H1 (cell line): ENCODE results near the gene HCK. TPM values are rescaled to one million over a fixed set of nuclear protein-coding genes. Genes with fewer than 3 reads are reported as not detected.
"Not testable (repeated sequence)": the region's sequence is repeated elsewhere in the genome, so short reads cannot be mapped to it uniquely, and the experiment has no call there.

Source experiments
- CTCF ChIA-PET: fragments of 300-600 bp; sonication (Branson Sonifier 250); formaldehyde crosslinking; loops from one replicate; lab custom pipeline; 2021; ENCODE audit not compliant: partially characterized antibody; lab: Charles Lee
- POLR2A ChIA-PET: fragments of 300-600 bp; sonication (Branson Sonifier 250); formaldehyde crosslinking; loops from one replicate; lab custom pipeline; 2021; ENCODE audit warnings: inconsistent platforms; ENCODE audit not compliant: partially characterized antibody; lab: Charles Lee
- DNase-seq, 2 experiments: peaks; one replicate each; pipeline versions ENCODE4 v3.0.0 to v3.0.0-alpha.2; 2010 to 2022; ENCODE audit warnings: low spot score in 2 of 2, low read depth in 1 of 2, mixed read lengths in 1 of 2
- FAIRE-seq: peaks from 2 replicates; lab custom pipeline; 2011; peaks lifted over from hg19 to GRCh38; lab: Jason Lieb, UNC
- H2AFZ ChIP-seq: 2 replicates; pipeline ENCODE4 v1.8.1; 2012; ENCODE audit warnings: low read length, inconsistent platforms
- H2AK5ac ChIP-seq: 2 replicates; pipeline ENCODE4 v1.6.1; 2013; ENCODE audit warnings: low read depth, low read length
- H2BK120ac ChIP-seq: replicated peaks from 2 replicates; pipeline ENCODE3; 2013; ENCODE audit warnings: low read depth, low read length, inconsistent platforms
- H2BK12ac ChIP-seq: 2 replicates; pipeline ENCODE4 v1.6.1; 2013; ENCODE audit warnings: low read depth, low read length
- H2BK15ac ChIP-seq: 2 replicates; pipeline ENCODE4 v1.6.1; 2013; ENCODE audit warnings: low read length
- H2BK20ac ChIP-seq: 2 replicates; pipeline ENCODE4 v1.6.1; 2013; ENCODE audit warnings: low read length
- H2BK5ac ChIP-seq: 2 replicates; pipeline ENCODE4 v1.6.1; 2013; ENCODE audit warnings: low read depth, low read length
- H3K14ac ChIP-seq: 2 replicates; pipeline ENCODE4 v1.6.1; 2013; ENCODE audit warnings: inconsistent platforms; ENCODE audit not compliant: insufficient read length
- H3K18ac ChIP-seq: 2 replicates; pipeline ENCODE4 v1.6.1; 2013; ENCODE audit warnings: low read length; ENCODE audit errors: extremely low read depth
- H3K23ac ChIP-seq: 2 replicates; pipeline ENCODE4 v1.6.1; 2013; ENCODE audit warnings: inconsistent platforms; ENCODE audit not compliant: insufficient read length
- H3K23me2 ChIP-seq: 2 replicates; pipeline ENCODE4 v1.6.1; 2013; ENCODE audit warnings: low read depth, low read length
- H3K27ac ChIP-seq: 2 replicates; pipeline ENCODE4 v1.6.1; 2011; ENCODE audit warnings: low read depth, low read length, inconsistent platforms
- H3K27me3 ChIP-seq, 4 experiments: replicated peaks in 1 of 4; 1 replicate in 1 of 4; 2 replicates in 3 of 4; pipeline versions ENCODE4 v1.6.1 to v1.8.1; 2011 to 2013; ENCODE audit warnings: low read length in 3 of 4, mild to moderate bottlenecking in 3 of 4, inconsistent platforms in 2 of 4, mixed read lengths in 2 of 4, moderate library complexity in 1 of 4; ENCODE audit not compliant: control insufficient read depth in 3 of 4, insufficient read depth in 3 of 4; ENCODE audit errors: extremely low read depth in 1 of 4
- H3K36me3 ChIP-seq, 4 experiments: 2 replicates each; pipeline versions ENCODE4 v1.6.1 to v1.8.1; 2011 to 2013; ENCODE audit warnings: mild to moderate bottlenecking in 4 of 4, low read length in 3 of 4, moderate library complexity in 2 of 4, control low read depth in 1 of 4, inconsistent platforms in 1 of 4; ENCODE audit not compliant: insufficient read depth in 4 of 4, control insufficient read depth in 2 of 4
- H3K4ac ChIP-seq: replicated peaks from 2 replicates; pipeline ENCODE3; 2013; ENCODE audit warnings: low read length, low read depth, mixed read lengths, inconsistent platforms; ENCODE audit not compliant: insufficient read length
- H3K4me1 ChIP-seq, 4 experiments: replicated peaks in 1 of 4; 1 replicate in 1 of 4; 2 replicates in 3 of 4; pipeline versions ENCODE4 v1.6.1 to v1.8.1; 2011 to 2013; ENCODE audit warnings: low read length in 3 of 4, inconsistent platforms in 2 of 4, mixed read lengths in 1 of 4; ENCODE audit not compliant: insufficient read depth in 4 of 4, control insufficient read depth in 3 of 4
- H3K4me2 ChIP-seq, 2 experiments: 2 replicates each; pipeline versions ENCODE4 v1.6.1 to v1.8.1; 2011 to 2013; ENCODE audit warnings: low read depth in 2 of 2, low read length in 2 of 2, control low read depth in 1 of 2, inconsistent platforms in 1 of 2, mild to moderate bottlenecking in 1 of 2; ENCODE audit not compliant: insufficient read depth in 1 of 2
- H3K4me3 ChIP-seq, 4 experiments: fragments of 200-600, 300-600 bp in 1 of 4; sonication (generic), shearing (Covaris generic), sonication (Bioruptor Twin) in 1 of 4; 2 replicates each; pipeline versions ENCODE4 v1.5.1 to v1.8.1; 2011 to 2016; ENCODE audit warnings: low read length in 4 of 4, low read depth in 3 of 4, control low read depth in 2 of 4, inconsistent platforms in 2 of 4, mild to moderate bottlenecking in 2 of 4, mixed read lengths in 1 of 4, moderate library complexity in 1 of 4; ENCODE audit not compliant: insufficient read depth in 2 of 4; ENCODE audit errors: extremely low read depth in 1 of 4
- H3K56ac ChIP-seq: replicated peaks from 2 replicates; pipeline ENCODE3; 2013; ENCODE audit warnings: low read depth, mild to moderate bottlenecking, mixed read lengths, low read length, inconsistent platforms; ENCODE audit not compliant: insufficient read length
- H3K79me1 ChIP-seq: 2 replicates; pipeline ENCODE4 v1.6.1; 2013; ENCODE audit warnings: low read depth, low read length, control low read depth
- H3K79me2 ChIP-seq, 2 experiments: 2 replicates each; pipeline versions ENCODE4 v1.6.1 to v1.8.1; 2012 to 2013; ENCODE audit warnings: low read length in 2 of 2, mild to moderate bottlenecking in 2 of 2, inconsistent platforms in 1 of 2; ENCODE audit not compliant: insufficient read depth in 2 of 2, control insufficient read depth in 1 of 2
- H3K9ac ChIP-seq, 4 experiments: replicated peaks in 1 of 4; 1 replicate in 1 of 4; 2 replicates in 3 of 4; pipeline versions ENCODE4 v1.6.1 to v1.8.1; 2011 to 2013; ENCODE audit warnings: low read depth in 3 of 4, low read length in 3 of 4, control low read depth in 2 of 4, mild to moderate bottlenecking in 2 of 4, moderate library complexity in 2 of 4, inconsistent platforms in 1 of 4; ENCODE audit errors: extremely low read depth in 1 of 4
- H3K9me3 ChIP-seq, 2 experiments: 2 replicates each; pipeline versions ENCODE4 v1.6.1 to v1.8.1; 2012 to 2013; ENCODE audit warnings: mild to moderate bottlenecking in 2 of 2, moderate library complexity in 2 of 2, control low read depth in 1 of 2, inconsistent platforms in 1 of 2, low read depth in 1 of 2, low read length in 1 of 2, mixed read lengths in 1 of 2; ENCODE audit not compliant: insufficient read depth in 2 of 2
- H4K20me1 ChIP-seq, 2 experiments: replicated peaks in 1 of 2; 2 replicates each; pipeline versions ENCODE3 to v1.8.1; 2011 to 2013; ENCODE audit warnings: inconsistent platforms in 2 of 2, low read length in 2 of 2, mild to moderate bottlenecking in 1 of 2; ENCODE audit not compliant: insufficient read depth in 2 of 2, control insufficient read depth in 1 of 2
- H4K5ac ChIP-seq: 2 replicates; pipeline ENCODE4 v1.6.1; 2013; ENCODE audit warnings: low read length, low read depth, mixed read lengths, inconsistent platforms; ENCODE audit not compliant: insufficient read length
- H4K8ac ChIP-seq: 2 replicates; pipeline ENCODE4 v1.8.0; 2013; ENCODE audit warnings: mild to moderate bottlenecking, moderate library complexity, low read length, inconsistent platforms; ENCODE audit not compliant: insufficient read depth; ENCODE audit errors: extremely low read depth
- H4K91ac ChIP-seq: replicated peaks from 2 replicates; pipeline ENCODE3; 2013; ENCODE audit warnings: low read length, mixed read lengths, inconsistent platforms; ENCODE audit not compliant: insufficient read length
- WGBS, 2 experiments: shearing (Covaris generic) in 1 of 2; methylation state at CpG; one replicate each; pipeline versions ENCODE4 v1.1.6 to v1.1.7; 2013 to 2015; ENCODE audit warnings: low lambda C conversion rate in 2 of 2, mixed read lengths in 2 of 2, inconsistent platforms in 1 of 2, low coverage in 1 of 2, missing lambda C conversion rate in 1 of 2; ENCODE audit not compliant: insufficient replicate concordance in 2 of 2, insufficient coverage in 1 of 2, insufficient read length in 1 of 2; ENCODE audit errors: extremely low coverage in 1 of 2, missing lambda C conversion rate in 1 of 2; 5-methylcytosine and 5-hydroxymethylcytosine counted together
- polyA plus RNA-seq, 7 experiments: library from polyadenylated mRNA; depleted of rRNA in 3 of 7; stranded (reverse) in 5 of 7; unstranded in 2 of 7; fragments of >200 nt in 5 of 7; fragments of 200-250 nt in 2 of 7; gene quantifications; 1 replicate in 5 of 7; 2 replicates in 1 of 7; 4 replicates in 1 of 7; pipeline versions ENCODE4 v1.2.1 to v1.2.3, GENCODE V29; 2011 to 2013; ENCODE audit warnings: missing spikeins in 2 of 7, mixed read lengths in 2 of 7
- total RNA-seq: library from RNA; stranded (reverse); fragmentation: NEBNext Ultra II Directional; extraction: Animal tissue kit (Norgen Biotek cat#: 25700); gene quantifications from 2 replicates; pipeline ENCODE4 v1.2.1, GENCODE V29; 2021

HCK gene
- total and polyA plus RNA-seq, 2 of the 8 experiments (the other 6 are each of a cell fraction or from before 2014, with no cell fraction given), result 0.37 to 4.3 TPM

DNA sequence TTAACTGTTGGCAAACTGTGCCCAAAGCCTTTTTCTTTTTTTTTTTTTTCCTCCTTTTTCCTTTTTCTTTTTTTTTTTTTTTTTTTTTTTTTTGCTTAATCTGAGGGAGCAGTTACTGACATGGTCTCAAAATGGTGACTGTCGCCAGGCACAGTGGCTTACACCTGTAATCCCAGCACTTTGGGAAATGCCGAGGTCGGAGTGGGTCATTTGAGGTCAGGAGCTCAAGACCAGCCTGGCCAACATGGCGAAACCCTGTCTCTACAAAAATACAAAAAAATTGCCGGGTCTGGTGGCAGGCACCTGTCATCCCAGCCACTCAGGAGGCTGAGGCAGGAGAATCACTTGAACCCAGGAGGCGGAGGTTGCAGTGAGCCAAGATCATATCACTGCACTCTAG is 64.8 kb downstream of the HCK start:
- H3K18ac ChIP-seq, DNase-seq: not testable (repeated sequence)

DNA sequence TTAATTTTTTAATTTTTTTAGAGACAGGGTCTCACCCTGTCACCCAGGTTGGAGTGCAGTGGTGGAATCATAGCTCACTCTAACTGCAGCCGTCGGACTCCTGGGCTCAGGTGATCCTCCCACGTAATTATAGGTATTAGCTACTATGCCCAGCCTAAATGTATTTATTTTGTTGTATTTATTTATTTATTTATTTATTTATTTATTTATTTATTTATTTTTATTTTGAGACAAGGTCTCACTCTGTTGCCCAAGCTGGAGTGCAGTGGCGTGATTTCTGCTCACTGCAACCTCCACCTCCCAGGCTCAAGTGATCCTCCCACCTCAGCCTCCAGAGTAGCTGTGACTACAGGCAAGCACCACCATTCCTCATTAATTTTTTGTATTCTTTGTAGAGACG is 66.4 kb downstream of the HCK start:
- H2BK20ac ChIP-seq, H2BK120ac ChIP-seq, H3K79me1 ChIP-seq, H3K9ac ChIP-seq, H3K27ac ChIP-seq, H3K56ac ChIP-seq, H2AK5ac ChIP-seq, FAIRE-seq, H3K14ac ChIP-seq, H4K5ac ChIP-seq, H3K4ac ChIP-seq, H2BK12ac ChIP-seq, H2BK15ac ChIP-seq, H2BK5ac ChIP-seq, H3K23ac ChIP-seq, H4K91ac ChIP-seq, H3K27me3 ChIP-seq, H3K4me3 ChIP-seq, H4K8ac ChIP-seq, H3K4me1 ChIP-seq, H3K36me3 ChIP-seq, H3K23me2 ChIP-seq, H2AFZ ChIP-seq, DNase-seq, H3K18ac ChIP-seq, H3K4me2 ChIP-seq, CTCF ChIA-PET: not testable (repeated sequence)
- POLR2A ChIA-PET, result interaction anchor here (0.8 to 1.1 kb wide), 2 partner anchors 9 to 106 kb away, joined by 3 to 6 read pairs; partner anchors contain the start of gene TM9SF4
- H4K20me1 ChIP-seq, result peaks cover 4 to 16% of the 10 kb centered on the region in 2 experiments
- H3K79me2 ChIP-seq, result peaks cover 0 to 79% of the 10 kb centered on the region in 2 experiments; a peak in 3 of 4 replicates
- 89% methylated on average over 5 of the region's 5 CpGs; no CpG with 5 or more reads in 1 of the 2 experiments for WGBS, 2 experiments
- peaks cover 0 to 12% of the 10 kb centered on the region in 2 experiments; a peak in 1 of 4 replicates for H3K9me3 ChIP-seq

More for the DNA sequence above, 64.8 kb downstream of the HCK start:
- Histone ChIP-seq H3K4me2 (0 out of 4 replicates have a peak overlapping the region, but pooled peaks of 1 of the 2 experiments have one; percentile 25), H3K79me2 (peaks cover 0 to 89% of the 10 kb centered on the region in 2 experiments), H3K79me1 (peaks cover 14% of the 10 kb centered on the region), H4K20me1 (peaks cover 4 to 19% of the 10 kb centered on the region in 2 experiments)
- H2BK12ac ChIP-seq, H2BK20ac ChIP-seq, H2BK5ac ChIP-seq, H3K4me3 ChIP-seq, H3K14ac ChIP-seq, H2AK5ac ChIP-seq, H3K56ac ChIP-seq, H4K91ac ChIP-seq, H3K4ac ChIP-seq, H3K4me1 ChIP-seq, H3K9me3 ChIP-seq, FAIRE-seq, H2BK15ac ChIP-seq, H3K23me2 ChIP-seq, H3K36me3 ChIP-seq, H3K27me3 ChIP-seq, H3K27ac ChIP-seq, H4K5ac ChIP-seq, POLR2A ChIA-PET, CTCF ChIA-PET, H2BK120ac ChIP-seq, H2AFZ ChIP-seq, H3K9ac ChIP-seq, H3K23ac ChIP-seq, H4K8ac ChIP-seq: not testable (repeated sequence)
- WGBS, 2 experiments, result 83% methylated on average over 6 of the region's 6 CpGs; no CpG with 5 or more reads in 1 of the 2 experiments
